ENCODE measurements around the gene CNTD1. TPM values are rescaled to one million over a fixed set of nuclear protein-coding genes. Genes with fewer than 3 reads are reported as not detected.
"Not testable (repeated sequence)": the region's sequence is repeated elsewhere in the genome, so short reads cannot be mapped to it uniquely, and the experiment has no call there.

Gene CNTD1
- total RNA-seq, 1 experiment from 2014 or later: not detected

- Histone ChIP-seq H3K27ac (no peak overlapping the region), H3F3A (ENCODE audit: insufficient read depth, low read depth) (no peaks in the 10 kb centered on the region), H3K9me2 (ENCODE audit: insufficient read depth) (no peaks in the 10 kb centered on the region), H3K9me3 (ENCODE audit: insufficient read depth, low read depth) (no peaks in the 10 kb centered on the region), H3K27me3 (ENCODE audit: insufficient read depth, low read depth) (peaks cover 6% of the 10 kb centered on the region; the same call in 1 of the 2 replicates), H3K4me3 (no peak overlapping the region), H4K20me1 (ENCODE audit: insufficient read depth) (no peaks in the 10 kb centered on the region), H3K4me1 (replicated peaks; ENCODE audit: insufficient read depth) (no peaks in the 10 kb centered on the region), H3K36me3 (ENCODE audit: low read depth) (no peaks in the 10 kb centered on the region), H3K79me2 (ENCODE audit: low read depth) (no peaks in the 10 kb centered on the region), H2AFZ (no peak overlapping the region), H3K4me2 (no peak overlapping the region)
- DNase-seq: no peak
- BruUV-seq (replicated peaks): no TSS peak
- intact Hi-C loops (cut with micrococcal nuclease; ENCODE audit: unreplicated experiment): no loop called here
- TF ChIP-seq EZH2 (IDR thresholded peaks at IDR 0.05; ENCODE audit: low read depth) (no peak), CTCF (conservative IDR thresholded peaks at IDR 0.05) (no peak)
- CTCF ChIA-PET: no interaction called here
- POLR2A ChIA-PET (ENCODE audit: unreplicated experiment): interaction anchor here (0.6 to 1.0 kb wide), 2 partner anchors 235 to 357 kb away, joined by 4 to 5 read pairs; no protein-coding TSS in a partner anchor
Observed at GRCh38 chr17:42766124-42766523, 32.5 kb upstream of the CNTD1 start.

GRCh38 chr17:42767512-42767911, 31.1 kb upstream of the CNTD1 start:
- no peaks in the 10 kb centered on the region for H3K27me3 ChIP-seq (ENCODE audit: insufficient read depth, low read depth)
- H3F3A ChIP-seq (ENCODE audit: insufficient read depth, low read depth): no peaks in the 10 kb centered on the region
- no peak overlapping the region for H3K4me3 ChIP-seq
- no peak overlapping the region for H3K4me2 ChIP-seq
- H2AFZ ChIP-seq: no peak overlapping the region
- H3K9me2 ChIP-seq (ENCODE audit: insufficient read depth): no peaks in the 10 kb centered on the region
- H3K27ac ChIP-seq: no peak overlapping the region
- DNase-seq: no peak
- POLR2A ChIA-PET (ENCODE audit: unreplicated experiment): no interaction called here
- H3K4me1 ChIP-seq (replicated peaks; ENCODE audit: insufficient read depth): no peaks in the 10 kb centered on the region; the same call in 1 of the 2 replicates
- BruUV-seq (replicated peaks): no TSS peak
- no peaks in the 10 kb centered on the region for H3K79me2 ChIP-seq (ENCODE audit: low read depth)
- CTCF ChIA-PET: no interaction called here
- H4K20me1 ChIP-seq (ENCODE audit: insufficient read depth): no peaks in the 10 kb centered on the region
- no peaks in the 10 kb centered on the region for H3K9me3 ChIP-seq (ENCODE audit: insufficient read depth, low read depth)
- intact Hi-C loops (cut with micrococcal nuclease; ENCODE audit: unreplicated experiment): no loop called here
- H3K36me3 ChIP-seq (ENCODE audit: low read depth): no peaks in the 10 kb centered on the region
- TF ChIP-seq EZH2 (IDR thresholded peaks at IDR 0.05; ENCODE audit: low read depth) (no peak), CTCF (conservative IDR thresholded peaks at IDR 0.05) (no peak)

GRCh38 chr17:42768006-42768405, 30.7 kb upstream of the CNTD1 start:
- BruUV-seq (replicated peaks); DNase-seq; CTCF ChIA-PET; H3K4me2 ChIP-seq; H3K9me3 ChIP-seq (ENCODE audit: insufficient read depth, low read depth); H2AFZ ChIP-seq; H4K20me1 ChIP-seq (ENCODE audit: insufficient read depth); H3K79me2 ChIP-seq (ENCODE audit: low read depth); POLR2A ChIA-PET (ENCODE audit: unreplicated experiment); H3K4me3 ChIP-seq; H3K27ac ChIP-seq; H3K4me1 ChIP-seq (replicated peaks; ENCODE audit: insufficient read depth); H3K36me3 ChIP-seq (ENCODE audit: low read depth); H3K27me3 ChIP-seq (ENCODE audit: insufficient read depth, low read depth); H3K9me2 ChIP-seq (ENCODE audit: insufficient read depth); intact Hi-C loops (cut with micrococcal nuclease; ENCODE audit: unreplicated experiment); H3F3A ChIP-seq (ENCODE audit: insufficient read depth, low read depth): not testable (repeated sequence)

- Histone ChIP-seq H3K4me1 (replicated peaks; ENCODE audit: insufficient read depth) (peaks cover 12% of the 10 kb centered on the region), H3K79me2 (ENCODE audit: low read depth) (peaks cover 17% of the 10 kb centered on the region)
- DNase-seq; H3K4me2 ChIP-seq; H2AFZ ChIP-seq; H4K20me1 ChIP-seq (ENCODE audit: insufficient read depth); POLR2A ChIA-PET (ENCODE audit: unreplicated experiment); H3K27me3 ChIP-seq (ENCODE audit: insufficient read depth, low read depth); H3F3A ChIP-seq (ENCODE audit: insufficient read depth, low read depth); BruUV-seq (replicated peaks); intact Hi-C loops (cut with micrococcal nuclease; ENCODE audit: unreplicated experiment); H3K27ac ChIP-seq; H3K4me3 ChIP-seq; H3K9me2 ChIP-seq (ENCODE audit: insufficient read depth); H3K9me3 ChIP-seq (ENCODE audit: insufficient read depth, low read depth); H3K36me3 ChIP-seq (ENCODE audit: low read depth): not testable (repeated sequence)
- CTCF ChIA-PET: interaction anchor here (0.7 kb wide), 2 partner anchors 10 to 53 kb away, joined by 3 read pairs; no protein-coding TSS in a partner anchor
Observed at GRCh38 chr17:42769964-42770363, 28.7 kb upstream of the CNTD1 start.

Measured in PC-9 (cell line).